SKM-1 treated with dmso at 0.1 percent for 144 hours (cell line): ENCODE results near the gene GIMAP5.

ENCODE experiments used
- DNase-seq: peaks from one replicate; lab custom pipeline; 2025; ENCODE audit not compliant: unreplicated experiment; lab: John Stamatoyannopoulos, UW

The GIMAP5 gene

DNA sequence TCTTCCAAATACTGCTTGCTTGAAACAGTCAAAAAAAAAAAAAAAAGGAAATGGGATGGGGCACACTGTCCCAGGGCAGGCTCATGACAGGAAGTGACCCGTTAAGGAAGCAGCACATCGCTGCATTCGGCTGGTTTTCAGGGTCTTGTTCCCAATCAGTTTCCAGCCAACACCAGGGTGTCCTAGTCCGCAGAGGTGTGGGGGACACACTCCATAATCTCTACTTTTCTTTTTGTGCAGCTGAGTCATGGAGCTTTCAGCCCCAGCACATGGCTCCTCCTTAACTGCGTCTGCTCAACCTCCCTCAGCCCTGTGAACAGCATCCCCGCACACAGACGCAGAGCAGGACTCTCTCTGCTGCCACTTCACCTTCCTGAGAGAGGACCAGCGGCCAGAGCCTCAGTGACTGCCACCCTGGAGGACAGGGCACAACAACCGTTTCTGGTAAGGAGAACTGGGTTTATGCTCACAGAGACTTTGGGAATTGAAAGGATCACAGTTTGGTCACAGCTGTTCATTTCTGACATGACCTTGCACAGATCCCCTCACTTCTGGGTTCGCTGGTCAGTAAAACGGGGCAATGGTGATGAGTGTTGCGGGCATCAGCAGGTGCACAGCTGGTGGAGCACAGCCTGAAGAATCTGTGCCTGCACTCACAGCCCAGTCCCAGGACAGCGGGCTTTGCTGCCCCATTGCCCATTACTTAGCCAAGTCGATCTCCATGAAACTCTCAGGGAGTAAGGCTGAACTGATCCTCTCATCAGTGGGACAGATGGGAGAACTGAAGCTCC, at the start of gene GIMAP5:
Gene GIMAP5 (plus strand): TSS at position 154 of the 791 bp plus-strand sequence. CDS start 3,467 bp downstream, outside the sequence.
- DNase-seq: no peak

DNA sequence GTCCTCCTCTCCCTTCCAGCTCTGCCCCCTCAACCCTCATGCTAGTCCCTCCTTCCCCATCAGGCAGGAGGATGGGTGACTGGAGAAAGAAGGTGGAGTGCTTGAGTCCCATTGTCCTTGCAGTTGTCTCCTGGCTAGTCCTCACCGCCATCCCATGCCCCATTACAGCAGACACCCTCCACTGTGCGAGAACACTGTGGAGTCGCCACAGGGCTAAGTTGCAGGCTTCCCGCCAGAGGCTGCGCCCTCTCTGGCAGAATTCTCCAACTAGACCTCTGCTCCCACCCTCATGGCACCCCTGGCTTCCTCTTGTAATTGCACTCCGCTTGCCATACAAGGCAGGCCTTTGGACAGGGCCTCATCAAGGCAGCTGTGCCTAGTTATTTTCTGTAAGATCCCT, 48.6 kb upstream of the GIMAP5 start:
- DNase-seq: no peak

DNA sequence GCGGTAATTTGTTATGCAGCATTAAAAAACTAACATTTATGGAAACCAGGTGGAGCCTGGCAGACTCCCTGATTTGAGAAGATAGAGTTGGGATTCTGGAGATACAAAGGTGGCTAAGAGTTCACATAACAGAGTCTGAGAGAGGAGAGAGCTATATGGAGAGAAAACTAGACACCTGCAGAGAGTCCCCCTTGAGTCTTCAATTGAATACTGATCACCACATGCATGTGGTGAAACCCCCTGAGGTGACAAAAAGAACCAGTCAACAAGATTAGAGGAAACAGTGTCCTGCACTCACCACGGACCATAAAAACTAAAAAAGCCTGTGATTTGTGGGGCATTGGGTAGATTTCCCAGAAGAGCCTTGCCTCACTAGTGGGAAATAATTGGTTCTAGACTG, 41.6 kb upstream of the GIMAP5 start:
- no peak for DNase-seq

DNA sequence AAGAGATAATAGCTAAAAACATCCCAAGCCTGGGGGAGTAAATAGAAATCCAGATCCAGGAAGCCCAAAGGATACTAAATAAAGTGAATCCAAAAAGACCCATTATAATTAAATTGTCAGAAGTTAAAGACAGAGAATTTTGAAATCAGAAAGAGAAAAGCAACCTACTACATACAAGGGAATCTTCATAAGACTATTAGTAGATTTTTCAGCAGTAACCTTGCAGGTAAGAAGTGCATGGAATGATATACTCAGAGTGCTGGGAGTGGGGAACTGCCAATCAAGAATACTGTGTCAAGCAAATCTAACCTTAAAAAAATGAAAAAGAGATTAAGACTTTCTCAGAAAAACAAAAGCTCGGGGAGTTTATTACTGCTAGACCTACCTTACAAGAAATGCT, 34.0 kb upstream of the GIMAP5 start:
- no peak for DNase-seq

DNA sequence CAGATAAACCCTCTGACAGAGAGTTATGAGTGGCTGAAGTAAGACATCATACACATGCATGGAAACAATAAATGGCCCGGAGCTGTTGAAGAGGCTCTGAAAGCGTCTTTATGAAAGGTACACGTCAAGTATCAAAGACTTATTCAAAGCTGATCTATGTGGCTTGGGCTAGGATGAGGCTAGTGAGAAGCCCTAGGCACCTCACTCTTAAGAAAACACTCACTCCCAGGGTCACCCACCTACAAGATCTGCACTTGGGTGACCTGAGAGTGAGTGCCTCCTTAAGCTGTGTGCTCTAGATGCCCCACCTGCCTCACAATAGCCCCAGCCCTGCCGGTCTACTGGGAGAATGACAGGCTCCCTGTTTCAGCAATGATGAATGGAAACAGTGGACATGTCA, 21.9 kb upstream of the GIMAP5 start:
- DNase-seq: no peak

DNA sequence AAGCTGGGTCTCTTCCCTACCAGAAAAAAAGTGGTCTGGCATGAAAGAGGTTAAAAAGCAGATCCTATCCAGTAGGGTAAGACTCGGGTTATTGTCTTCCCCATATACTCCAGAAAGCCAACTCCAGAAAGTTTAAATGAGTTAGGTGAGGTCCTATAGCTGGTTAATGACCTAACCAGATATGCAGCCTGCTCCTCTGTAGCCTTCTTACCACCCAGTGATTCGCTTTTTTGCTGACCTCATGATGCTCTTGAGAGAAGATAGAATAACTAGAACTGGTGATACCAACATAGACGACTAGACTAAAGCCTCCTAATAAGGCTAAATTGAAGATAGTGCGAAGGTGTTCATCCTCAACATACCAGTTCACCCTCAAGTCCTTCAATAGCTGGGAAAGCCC, 21.5 kb upstream of the GIMAP5 start:
- no peak for DNase-seq

DNA sequence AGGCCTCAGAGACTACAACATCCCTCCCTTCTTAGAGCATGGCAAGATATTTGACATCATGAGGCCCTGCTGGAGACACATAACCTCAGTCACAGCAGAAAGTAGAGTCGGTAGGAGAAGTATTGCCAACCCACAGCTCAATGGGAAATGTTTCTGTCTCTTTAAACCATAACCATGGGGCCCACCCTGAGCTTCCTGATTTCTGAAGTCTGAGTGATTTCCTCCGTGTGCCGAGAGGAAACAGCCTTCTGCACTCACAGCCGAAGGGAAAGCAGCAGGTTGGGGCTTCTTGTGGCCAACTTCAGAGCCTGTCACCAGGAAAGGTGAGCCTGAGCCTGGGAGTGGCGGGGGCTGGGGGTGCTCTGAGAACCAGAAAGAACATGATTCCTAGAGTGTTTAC, 20.9 kb upstream of the GIMAP5 start, which contains the start of gene GIMAP1:
Gene GIMAP1 (plus strand): TSS at position 246 of the 400 bp plus-strand sequence. CDS start 2,435 bp downstream, outside the sequence.
- peak; percentile 53 for DNase-seq

DNA sequence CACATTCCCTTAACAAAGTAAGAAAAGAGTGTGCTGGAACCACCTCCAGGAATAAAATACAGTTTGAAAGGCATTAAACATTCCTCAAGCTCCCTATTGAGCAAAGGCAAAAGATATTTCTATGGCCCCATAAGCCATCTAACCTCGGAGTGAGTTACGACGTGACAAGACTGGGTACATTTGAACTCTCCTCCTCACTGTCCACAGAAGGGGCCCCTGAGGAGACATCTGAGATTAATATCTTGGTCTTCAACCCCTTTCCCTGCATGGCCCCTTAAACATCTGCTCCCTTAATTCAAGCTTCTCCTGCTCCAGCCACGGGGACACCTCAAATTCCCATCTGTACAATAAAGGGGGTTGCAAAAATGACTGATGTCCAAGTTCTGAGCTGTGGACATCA, 20.3 kb upstream of the GIMAP5 start:
- no peak for DNase-seq

DNA sequence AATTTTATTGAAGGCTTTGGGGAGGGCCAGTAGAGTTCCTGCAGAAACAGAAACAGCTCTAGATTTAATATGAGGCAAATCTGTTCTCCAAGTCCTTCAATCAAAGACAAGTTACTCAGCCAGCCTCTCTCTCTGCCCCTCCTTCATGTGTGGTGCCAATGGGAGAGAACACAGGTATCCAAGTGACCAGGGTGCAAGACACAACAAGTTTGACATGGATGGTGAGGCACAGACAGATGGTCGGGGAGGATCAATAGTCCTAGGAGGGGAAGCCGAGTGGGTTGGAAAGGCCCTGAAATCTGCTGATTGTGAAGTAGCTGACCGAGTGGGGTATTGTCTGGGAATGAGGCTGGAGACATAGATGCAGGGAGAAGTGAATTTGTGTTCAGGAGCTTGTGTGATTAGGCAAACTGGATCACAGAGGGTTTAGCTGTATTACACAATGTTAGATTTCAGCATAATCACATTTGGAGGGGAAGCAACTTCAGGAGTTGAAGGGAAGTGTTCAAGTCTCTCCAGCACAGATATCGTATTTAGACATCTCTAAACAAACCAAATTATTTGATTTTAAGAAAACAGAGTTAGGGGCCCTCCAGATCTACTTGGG, 19.3 kb upstream of the GIMAP5 start:
- DNase-seq: peak; percentile 6

DNA sequence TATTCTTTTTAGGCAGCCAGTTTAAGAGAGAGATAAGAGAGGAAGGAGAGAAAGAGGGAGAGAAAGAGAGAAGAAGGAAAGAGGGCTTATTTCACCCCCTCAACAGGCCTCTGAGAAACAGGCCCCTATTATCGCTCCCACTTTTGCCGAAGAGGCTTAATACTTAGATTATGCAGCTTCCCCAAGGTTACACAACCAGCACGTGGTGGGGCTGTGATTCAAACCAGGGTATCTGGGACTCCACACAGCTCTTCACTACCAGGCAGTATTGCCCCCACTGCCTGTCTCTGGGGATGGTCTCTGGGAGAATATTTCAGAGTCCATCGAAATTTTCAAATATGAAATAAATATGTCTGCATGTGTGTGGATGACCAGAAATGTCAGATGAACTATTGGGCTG, 17.8 kb upstream of the GIMAP5 start:
- no peak for DNase-seq

DNA sequence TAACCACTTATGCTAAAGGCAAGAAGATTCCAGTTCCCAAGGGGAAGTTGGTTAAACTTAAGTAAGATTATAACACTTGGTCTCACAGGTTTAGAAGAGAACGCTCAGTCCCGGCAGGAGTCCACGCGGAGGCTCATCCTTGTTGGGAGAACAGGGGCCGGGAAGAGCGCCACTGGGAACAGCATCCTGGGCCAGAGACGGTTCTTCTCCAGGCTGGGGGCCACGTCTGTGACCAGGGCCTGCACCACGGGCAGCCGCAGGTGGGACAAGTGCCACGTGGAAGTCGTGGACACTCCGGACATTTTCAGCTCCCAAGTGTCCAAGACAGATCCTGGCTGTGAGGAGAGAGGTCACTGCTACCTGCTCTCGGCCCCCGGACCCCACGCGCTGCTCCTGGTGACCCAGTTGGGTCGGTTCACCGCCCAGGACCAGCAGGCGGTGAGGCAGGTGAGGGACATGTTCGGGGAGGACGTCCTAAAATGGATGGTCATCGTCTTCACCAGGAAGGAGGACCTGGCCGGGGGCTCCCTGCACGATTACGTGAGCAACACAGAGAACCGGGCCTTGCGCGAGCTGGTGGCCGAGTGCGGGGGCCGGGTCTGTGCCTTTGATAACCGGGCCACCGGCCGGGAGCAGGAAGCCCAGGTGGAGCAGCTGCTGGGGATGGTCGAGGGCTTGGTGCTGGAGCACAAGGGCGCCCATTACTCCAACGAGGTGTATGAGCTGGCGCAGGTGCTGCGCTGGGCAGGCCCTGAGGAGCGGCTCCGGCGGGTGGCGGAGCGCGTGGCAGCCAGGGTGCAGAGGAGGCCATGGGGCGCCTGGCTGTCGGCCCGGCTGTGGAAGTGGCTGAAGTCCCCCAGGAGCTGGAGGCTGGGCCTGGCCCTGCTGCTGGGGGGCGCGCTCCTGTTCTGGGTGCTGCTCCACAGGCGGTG, 17.0 kb upstream of the GIMAP5 start:
- DNase-seq: no peak

DNA sequence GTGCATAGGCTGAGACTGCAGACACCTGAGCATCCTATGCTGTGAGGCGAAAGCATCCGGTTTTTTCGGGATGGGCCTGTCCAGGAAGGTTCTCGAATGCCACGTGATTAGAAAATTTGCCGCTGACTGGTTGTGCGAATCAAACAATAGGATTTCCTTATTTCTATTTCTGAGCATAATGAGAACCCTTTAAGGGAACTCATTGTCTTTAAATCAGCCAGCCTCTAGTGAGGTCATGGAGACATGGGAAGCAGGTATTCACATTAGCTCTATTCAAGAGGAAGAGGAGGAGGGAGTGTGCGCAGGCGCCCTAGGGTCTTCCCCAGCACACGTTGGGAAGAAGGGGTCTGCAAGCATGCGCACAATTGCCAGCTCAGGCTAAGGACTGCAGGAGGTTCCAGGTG, 15.2 kb upstream of the GIMAP5 start:
- DNase-seq: no peak

DNA sequence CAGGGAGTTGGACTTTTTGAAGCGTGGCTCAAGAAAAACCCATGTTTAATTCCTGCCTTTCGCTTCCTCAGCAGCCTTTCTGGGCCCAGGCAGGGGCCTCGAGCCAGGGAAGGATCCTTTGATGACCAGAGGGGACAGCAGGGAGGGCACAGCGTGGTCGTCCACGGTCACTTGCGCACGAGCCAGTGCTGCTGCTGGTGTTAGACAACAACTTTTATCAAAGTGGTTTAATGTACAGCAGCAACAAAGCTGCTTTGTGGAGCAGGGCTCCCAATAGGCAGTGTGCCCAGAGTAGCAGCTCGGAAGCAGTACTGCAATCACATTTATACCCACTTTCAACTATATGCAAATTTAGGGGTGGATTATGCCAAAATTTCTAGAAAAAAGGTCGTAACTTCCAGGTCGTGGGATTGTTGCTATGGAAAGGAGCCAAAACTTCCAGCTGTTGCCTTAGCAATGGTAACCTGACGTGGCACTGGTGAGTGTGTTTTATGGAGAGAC, 14.7 kb upstream of the GIMAP5 start:
- no peak for DNase-seq

DNA sequence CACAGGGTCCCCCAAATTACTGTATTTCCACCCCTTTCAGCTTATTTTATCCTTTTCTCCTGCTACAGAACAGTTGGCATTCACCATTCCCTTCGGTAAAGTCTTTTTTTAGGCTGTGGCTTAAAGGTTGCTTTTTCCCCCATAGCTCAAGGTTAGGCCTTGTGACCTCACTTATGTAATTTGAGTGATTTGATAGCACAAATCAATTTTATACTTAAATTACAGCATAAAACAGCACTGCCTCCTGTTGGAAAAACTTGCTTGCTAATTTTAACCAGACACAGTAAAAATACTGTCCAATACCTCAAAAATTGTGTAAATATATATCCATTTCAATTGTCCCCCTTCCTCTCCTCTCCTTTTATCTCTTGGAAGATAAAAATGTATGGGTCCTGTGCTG, 13.8 kb upstream of the GIMAP5 start:
- DNase-seq: no peak

DNA sequence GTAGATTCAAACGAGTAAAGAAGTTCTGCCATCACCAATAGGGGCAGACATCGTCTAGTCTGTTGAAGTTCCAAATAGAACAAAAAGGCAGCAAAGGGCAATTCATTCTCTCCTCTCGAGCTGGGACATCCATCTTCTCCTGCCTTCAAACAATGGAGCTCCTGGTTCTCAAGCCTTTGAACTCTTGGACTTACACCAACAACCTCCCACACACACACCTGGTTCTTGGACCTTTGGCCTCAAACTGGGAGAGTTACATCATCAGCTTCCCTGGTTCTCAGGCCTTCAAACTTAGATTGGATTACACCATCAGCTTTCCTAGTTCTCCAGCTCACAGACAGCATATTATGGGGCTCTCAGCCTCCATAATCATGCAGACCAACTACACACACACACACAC, 9.8 kb upstream of the GIMAP5 start:
- DNase-seq: no peak

DNA sequence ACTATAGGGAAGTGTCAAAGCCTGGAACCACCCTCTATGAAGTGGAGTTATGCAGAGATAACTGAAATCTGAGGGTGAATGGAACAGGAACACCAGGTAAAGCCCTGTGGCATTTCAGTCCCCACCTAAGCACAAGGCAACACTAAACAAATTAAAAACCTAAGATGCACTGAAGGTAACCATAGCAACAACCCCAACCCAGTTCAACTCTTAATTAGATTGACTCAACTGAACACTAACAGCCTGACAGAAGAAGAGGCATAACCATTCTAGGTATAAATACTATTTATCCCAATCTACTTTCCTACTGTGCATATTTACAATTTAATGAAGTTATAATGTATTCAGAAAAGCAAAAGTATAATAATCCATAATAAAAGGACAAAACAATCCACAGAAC, 9.2 kb upstream of the GIMAP5 start:
- no peak for DNase-seq

DNA sequence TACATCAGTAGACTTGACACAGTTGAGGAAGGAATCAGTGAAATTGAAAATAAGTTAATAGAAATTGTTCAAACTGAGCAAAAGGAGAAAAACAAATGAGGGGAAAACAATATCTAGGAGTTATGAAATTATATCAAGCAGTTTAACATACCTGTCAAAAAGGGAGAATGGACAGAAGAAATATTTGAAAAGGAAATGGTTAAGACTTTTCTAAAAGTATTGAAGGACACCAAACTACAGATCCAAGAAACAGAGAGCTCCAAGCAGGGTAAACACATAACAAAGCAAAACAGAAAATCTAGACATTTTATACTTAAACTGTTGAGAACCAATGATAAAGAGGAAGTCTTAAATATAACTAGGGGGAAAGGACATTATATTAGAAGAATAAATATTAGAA, 8.6 kb upstream of the GIMAP5 start:
- no peak for DNase-seq

DNA sequence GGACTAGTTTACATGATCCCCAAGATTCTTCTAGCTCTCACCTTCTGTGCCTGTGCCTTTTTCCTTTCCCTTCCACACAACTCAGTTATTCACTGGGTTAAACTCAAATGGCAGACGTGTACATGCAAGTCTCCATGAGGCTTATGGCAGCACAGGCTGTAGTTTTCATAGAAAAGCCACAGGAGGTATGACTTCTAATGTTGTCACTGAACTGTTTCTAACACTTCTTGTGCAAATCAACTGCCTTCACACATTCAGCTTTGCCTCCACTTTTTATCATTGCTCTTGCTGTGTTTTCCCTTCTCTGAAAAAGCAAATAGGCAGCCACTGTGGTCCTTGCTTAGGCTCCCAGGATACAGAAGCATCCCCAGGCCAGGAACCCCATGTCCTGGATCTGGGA, 5.3 kb upstream of the GIMAP5 start:
- DNase-seq: no peak

DNA sequence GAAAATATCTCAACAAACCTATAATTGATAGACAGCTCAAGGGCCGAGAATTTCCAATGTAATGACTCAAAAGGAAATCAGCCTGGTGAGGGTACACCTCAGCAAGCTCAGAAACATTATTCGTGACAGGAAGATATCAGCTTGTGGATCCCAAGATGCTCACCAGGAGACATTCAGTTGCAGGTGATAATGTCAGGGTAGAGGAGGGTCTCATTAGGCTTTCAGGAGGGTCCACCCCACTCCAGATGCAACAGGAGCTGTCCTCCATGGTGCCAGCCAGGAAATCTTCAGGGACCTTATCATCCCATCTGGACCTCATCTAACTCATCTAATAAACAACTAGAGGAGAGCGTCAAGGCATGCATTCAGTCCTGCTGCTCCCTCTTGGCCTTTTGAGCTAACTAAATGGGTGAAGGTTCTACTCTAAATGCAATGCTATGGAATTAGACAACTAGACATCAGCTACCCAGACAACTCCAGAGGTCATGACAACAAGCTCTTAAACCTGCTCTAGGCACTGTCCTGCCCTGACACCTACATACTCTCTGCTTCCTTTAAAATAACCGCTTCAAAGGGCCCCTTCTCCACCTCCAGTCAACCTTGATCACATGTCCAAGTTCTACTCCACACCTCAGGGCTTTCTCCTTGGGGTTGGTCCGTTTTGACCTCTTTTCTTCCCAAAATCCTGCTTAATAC, 4.3 kb upstream of the GIMAP5 start:
- no peak for DNase-seq

DNA sequence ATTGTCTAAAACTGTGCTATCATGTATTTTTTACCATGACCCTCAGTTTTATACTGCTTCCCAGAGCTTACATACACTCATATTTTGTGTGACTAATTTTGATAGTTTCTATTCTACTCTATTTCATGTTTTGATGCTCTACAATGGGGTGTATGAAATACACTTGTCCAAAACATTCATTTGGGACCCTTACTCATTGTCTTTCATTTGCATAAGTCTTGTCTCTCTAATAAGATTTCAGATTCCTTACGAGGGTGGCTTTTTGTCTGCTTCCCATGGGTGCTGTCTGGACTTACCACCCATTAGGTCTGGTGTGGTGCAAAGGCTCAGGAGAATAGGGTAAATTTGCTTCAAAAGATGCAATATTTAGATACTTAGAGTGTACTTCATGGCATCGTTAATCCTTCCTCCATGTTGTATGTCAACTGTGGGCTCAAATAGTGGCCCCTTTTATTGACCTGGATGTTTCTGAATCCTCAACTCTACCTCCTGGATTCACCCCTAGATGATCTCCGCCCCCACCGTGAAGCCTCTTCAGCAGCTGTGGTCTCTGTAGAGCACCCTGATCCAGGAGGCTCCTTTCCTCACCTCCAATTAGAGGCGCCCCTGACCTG, 3.6 kb upstream of the GIMAP5 start:
- DNase-seq: no peak
